Ovary (tissue), 3 donors: Measurements from ENCODE around the gene H2BW2.
"Not testable (repeated sequence)": the region's sequence is repeated elsewhere in the genome, so short reads cannot be mapped to it uniquely, and the experiment has no call there.

ENCODE experiments used
- EP300 ChIP-seq: sonication (generic); formaldehyde crosslinking; IDR thresholded peaks from one replicate; pipeline ENCODE4 v1.6.1; 2017; ENCODE audit warnings: antibody characterized with exemption
- POLR2A ChIP-seq: fragments of 450-650 bp; IDR thresholded peaks from one replicate; pipeline ENCODE4 v1.6.1; 2017; ENCODE audit warnings: antibody characterized with exemption, mild to moderate bottlenecking, moderate library complexity
- TF ChIP-seq, protein P1 (sequence below), 3 donors: fragments of 450-650 bp in 2 of 3; fragments of 200-600 bp in 1 of 3; IDR thresholded peaks; one replicate each; pipeline versions ENCODE4 v1.5.1 to v1.8.0; 2016 to 2022; ENCODE audit warnings: antibody characterized with exemption in 3 of 3, mild to moderate bottlenecking in 1 of 3
- donor health status: DM: no; HTN: no; CAD: no.

- TF ChIP-seq POLR2A, EP300: not testable (repeated sequence)
- TF ChIP-seq, protein P1, sequence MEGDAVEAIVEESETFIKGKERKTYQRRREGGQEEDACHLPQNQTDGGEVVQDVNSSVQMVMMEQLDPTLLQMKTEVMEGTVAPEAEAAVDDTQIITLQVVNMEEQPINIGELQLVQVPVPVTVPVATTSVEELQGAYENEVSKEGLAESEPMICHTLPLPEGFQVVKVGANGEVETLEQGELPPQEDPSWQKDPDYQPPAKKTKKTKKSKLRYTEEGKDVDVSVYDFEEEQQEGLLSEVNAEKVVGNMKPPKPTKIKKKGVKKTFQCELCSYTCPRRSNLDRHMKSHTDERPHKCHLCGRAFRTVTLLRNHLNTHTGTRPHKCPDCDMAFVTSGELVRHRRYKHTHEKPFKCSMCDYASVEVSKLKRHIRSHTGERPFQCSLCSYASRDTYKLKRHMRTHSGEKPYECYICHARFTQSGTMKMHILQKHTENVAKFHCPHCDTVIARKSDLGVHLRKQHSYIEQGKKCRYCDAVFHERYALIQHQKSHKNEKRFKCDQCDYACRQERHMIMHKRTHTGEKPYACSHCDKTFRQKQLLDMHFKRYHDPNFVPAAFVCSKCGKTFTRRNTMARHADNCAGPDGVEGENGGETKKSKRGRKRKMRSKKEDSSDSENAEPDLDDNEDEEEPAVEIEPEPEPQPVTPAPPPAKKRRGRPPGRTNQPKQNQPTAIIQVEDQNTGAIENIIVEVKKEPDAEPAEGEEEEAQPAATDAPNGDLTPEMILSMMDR (IDR thresholded peaks at IDR 0.05) = not testable (repeated sequence)
Observed at GRCh38 chrX:104077854-104078253, 38.1 kb downstream of the H2BW2 start.
